ENCODE results near the gene PP2D1.
"Not testable (repeated sequence)": the region's sequence is repeated elsewhere in the genome, so short reads cannot be mapped to it uniquely, and the experiment has no call there.

PP2D1 gene

GRCh38 chr3:19959505-19959904, 52.6 kb downstream of the PP2D1 start:
- Mint-ChIP-seq H3K9me3 (no peaks in the 10 kb centered on the region), H3K27ac (no peak overlapping the region), H3K4me3 (no peak overlapping the region), H3K27me3 (no peaks in the 10 kb centered on the region), H3K4me1 (peaks cover 49% of the 10 kb centered on the region)
- no peak for ATAC-seq
- DNase-seq: no peak

DNA sequence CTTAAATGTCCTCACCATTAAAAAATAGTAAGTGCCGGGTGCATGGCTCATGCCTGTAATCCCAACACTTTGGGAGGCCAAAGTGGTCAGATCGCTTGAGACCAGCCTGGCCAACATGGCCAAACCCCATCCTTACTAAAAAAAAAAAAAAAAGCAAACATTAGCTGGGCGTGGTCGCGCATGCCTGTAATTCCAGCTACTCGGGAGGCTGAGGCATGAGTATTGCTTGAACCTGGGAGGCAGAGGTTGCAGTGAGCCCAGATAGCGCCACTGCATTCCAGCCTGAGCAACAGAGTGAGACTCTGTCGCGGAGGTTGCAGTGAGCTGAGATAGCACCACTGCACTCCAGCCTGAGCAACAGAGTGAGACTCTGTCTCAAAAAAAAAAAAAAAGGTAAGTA, 54.7 kb downstream of the PP2D1 start:
- ATAC-seq, DNase-seq, H3K27ac Mint-ChIP-seq, H3K9me3 Mint-ChIP-seq, H3K27me3 Mint-ChIP-seq, H3K4me3 Mint-ChIP-seq: not testable (repeated sequence)
- H3K4me1 Mint-ChIP-seq: peaks cover 48% of the 10 kb centered on the region

- no peak overlapping the region for H3K27ac Mint-ChIP-seq
- ATAC-seq: no peak
- peaks cover 42% of the 10 kb centered on the region for H3K4me1 Mint-ChIP-seq
- DNase-seq: no peak
- no peak overlapping the region for H3K4me3 Mint-ChIP-seq
- H3K9me3 Mint-ChIP-seq: no peaks in the 10 kb centered on the region
- no peaks in the 10 kb centered on the region for H3K27me3 Mint-ChIP-seq
These were observed 57.4 kb downstream of the PP2D1 start for GRCh38 chr3:19954676-19955075.

DNA sequence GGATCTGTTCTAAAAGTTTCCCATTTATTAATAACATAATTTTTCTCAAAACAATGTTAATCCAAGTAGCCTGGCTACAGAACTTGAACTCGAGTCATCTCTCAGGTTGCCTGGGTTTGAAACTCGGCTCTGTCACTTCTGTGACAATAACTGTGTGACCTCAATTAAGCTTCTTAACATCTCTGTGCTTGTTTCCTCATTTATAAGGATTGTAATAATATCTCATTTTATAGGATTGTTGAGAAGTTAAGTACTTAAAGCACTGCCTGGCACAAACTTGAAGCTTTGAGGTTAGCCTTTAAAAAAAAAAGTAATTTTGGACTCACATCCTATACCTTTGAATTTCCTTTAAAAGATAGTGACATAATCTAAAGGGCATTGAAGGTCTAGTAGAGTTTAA, 61.7 kb downstream of the PP2D1 start:
- Mint-ChIP-seq H3K27ac (no peak overlapping the region), H3K9me3 (no peaks in the 10 kb centered on the region), H3K4me1 (peaks cover 42% of the 10 kb centered on the region), H3K27me3 (no peaks in the 10 kb centered on the region), H3K4me3 (no peak overlapping the region)
- no peak for ATAC-seq
- DNase-seq: no peak

DNA sequence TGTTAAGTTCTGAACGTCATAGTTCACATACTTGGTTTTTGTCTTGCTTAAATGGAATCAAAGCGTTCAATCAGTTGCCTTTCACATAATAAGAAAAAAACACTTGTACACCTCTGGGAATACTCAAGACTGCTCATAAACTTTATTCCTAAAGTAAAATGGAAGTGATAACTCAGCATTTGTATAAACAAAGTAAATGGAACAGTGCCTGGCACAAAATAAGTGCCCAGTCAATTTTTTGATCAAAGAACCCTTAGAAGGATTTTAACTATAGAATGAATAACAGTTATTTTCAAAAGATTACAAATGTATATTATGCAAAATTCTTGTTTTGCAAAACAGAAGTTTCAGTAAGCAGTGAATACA, 63.9 kb downstream of the PP2D1 start:
- H3K4me3 Mint-ChIP-seq: peak overlapping the region; percentile 89
- H3K9me3 Mint-ChIP-seq: peaks cover 0 to 5% of the 10 kb centered on the region in 2 donors
- H3K27me3 Mint-ChIP-seq: no peaks in the 10 kb centered on the region
- peak overlapping the region; percentile 98 to 99 for H3K27ac Mint-ChIP-seq
- H3K4me1 Mint-ChIP-seq: peaks cover 35% of the 10 kb centered on the region
- ATAC-seq (no peak), DNase-seq (no peak)

- Mint-ChIP-seq H3K4me1 (peaks cover 35% of the 10 kb centered on the region), H3K27me3 (no peaks in the 10 kb centered on the region), H3K9me3 (peaks cover 0 to 5% of the 10 kb centered on the region in 2 donors), H3K4me3 (peak overlapping the region; percentile 89), H3K27ac (peak overlapping the region; percentile 98 to 99)
- ATAC-seq (peak; percentile 39), DNase-seq (peak; percentile 58 to 62)
These were observed 64.4 kb downstream of the PP2D1 start for GRCh38 chr3:19947549-19948225.

DNA sequence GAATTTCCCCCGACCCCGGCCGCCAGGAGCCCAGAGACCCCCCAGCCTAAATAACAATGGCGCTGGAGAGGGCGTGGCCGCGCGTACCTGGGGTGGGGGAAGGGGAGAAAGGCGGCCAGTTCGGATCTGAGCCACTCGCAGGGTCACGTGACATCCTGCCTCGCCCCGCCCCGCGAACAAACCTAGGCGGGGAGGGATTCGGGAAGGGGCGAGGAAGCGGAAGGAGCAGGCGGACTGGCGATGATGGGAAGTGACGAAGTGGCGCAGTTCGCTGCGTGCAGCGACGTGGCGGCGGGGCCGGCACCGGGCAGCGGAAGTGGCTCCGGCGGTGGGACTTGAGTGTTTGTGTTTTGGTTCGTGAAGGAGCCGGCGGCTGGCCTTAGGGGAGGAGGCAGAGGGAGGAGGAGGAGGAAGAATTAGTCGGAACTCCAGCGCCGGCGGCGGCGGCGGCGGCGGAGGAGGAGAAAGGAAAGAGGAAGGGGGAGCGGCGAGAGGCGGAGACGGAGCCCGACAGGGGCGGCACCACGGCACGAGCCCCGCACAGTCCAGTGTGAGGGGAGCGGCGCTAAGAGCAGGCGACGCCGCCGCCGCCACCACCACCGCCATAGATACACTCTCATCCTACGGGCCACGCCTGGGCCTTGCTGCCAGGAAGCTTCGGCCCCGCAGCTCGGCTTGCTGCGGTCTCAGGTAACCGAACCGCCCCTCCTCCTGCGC, 65.1 kb downstream of the PP2D1 start, which contains the start of gene RAB5A:
TSS of gene RAB5A (plus strand) at position 266 of the 717 bp plus-strand sequence. CDS start 3,802 bp downstream, outside the sequence.
- peak within 1 kb of the TSS; percentile 98 to 99 for H3K27ac Mint-ChIP-seq
- peaks cover 33% of the 10 kb centered on the region for H3K4me1 Mint-ChIP-seq
- H3K27me3 Mint-ChIP-seq: no peaks in the 10 kb centered on the region
- peak; percentile 96 to 98 for DNase-seq
- peak; percentile 94 for ATAC-seq
- peaks cover 0 to 5% of the 10 kb centered on the region in 2 donors for H3K9me3 Mint-ChIP-seq
- peak within 1 kb of the TSS; percentile 89 for H3K4me3 Mint-ChIP-seq

DNA sequence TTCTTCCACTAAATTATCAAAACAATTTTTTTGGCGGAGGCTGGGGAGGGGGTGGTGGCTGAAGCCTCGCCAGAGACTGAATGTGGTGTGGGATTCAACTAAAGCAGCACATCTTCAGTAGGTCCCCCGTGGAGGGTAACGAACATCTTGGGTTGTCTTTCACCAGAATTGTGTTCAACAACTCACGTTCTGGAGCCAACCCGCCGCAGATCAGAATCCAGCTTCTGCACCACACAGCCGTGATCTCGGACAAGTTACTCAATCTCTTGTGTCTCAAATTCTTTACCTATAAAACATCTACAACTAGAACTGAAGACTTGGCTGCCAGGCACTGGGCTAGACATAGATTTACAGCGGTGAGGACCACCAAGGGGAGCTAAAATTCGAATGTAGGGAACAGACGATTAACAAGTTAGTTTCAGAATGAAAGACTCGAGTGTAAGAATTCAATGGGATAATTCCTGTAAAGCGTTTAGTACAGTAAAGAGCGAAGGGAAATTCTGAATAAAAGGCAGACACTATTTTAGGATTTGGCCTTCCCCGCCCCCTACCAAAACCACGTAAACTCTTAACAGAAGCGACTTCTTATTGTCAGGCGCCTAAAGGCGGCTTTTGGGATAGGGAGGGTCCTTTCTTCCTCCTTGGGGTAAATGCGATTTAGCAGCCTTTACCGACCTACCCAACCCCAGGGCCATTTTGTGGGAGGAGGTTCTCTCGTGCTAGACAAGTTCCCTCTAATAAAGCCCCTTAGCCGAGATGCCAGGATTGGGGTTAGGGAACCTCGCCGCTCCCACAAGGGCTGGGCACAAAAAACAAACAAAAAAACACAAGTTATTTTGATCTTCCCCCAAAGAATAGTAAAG, 65.9 kb downstream of the PP2D1 start:
- Mint-ChIP-seq H3K4me3 (peak overlapping the region; percentile 89), H3K27me3 (no peaks in the 10 kb centered on the region), H3K4me1 (peaks cover 27% of the 10 kb centered on the region), H3K9me3 (peaks cover 0 to 5% of the 10 kb centered on the region in 2 donors), H3K27ac (peak overlapping the region; percentile 98 to 99)
- ATAC-seq: peak; percentile 5
- no peak for DNase-seq

GRCh38 chr3:19945534-19945933, 66.5 kb downstream of the PP2D1 start:
- Mint-ChIP-seq H3K4me1 (peaks cover 22% of the 10 kb centered on the region), H3K9me3 (peaks cover 0 to 5% of the 10 kb centered on the region in 2 donors), H3K27ac (peak overlapping the region in 1 of 2 donors; percentile 76), H3K4me3 (peak overlapping the region; percentile 89), H3K27me3 (no peaks in the 10 kb centered on the region)
- no peak for DNase-seq
- ATAC-seq: no peak

DNA sequence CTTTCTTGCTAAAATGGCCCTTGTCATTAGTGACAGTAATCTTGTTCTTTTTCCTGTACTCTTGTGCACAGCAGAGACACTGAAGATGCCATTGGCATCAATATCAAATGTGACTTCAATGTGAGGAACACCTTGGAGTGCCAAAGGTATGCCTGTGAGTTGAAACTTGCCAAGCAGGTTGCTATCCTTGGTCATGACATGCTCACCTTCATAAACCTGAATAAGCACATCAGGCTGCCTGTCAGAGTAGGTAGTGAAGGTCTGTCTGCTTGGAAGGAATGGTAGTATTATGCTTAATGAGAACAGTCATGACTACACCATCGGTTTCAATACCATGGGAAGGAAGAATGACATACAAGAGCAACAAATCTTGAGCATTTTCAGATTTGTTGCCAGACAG, 71.4 kb downstream of the PP2D1 start:
- DNase-seq: no peak
- H3K9me3 Mint-ChIP-seq: peaks cover 0 to 5% of the 10 kb centered on the region in 2 donors
- H3K4me3 Mint-ChIP-seq: no peak overlapping the region
- no peak for ATAC-seq
- H3K27ac Mint-ChIP-seq: no peak overlapping the region
- H3K4me1 Mint-ChIP-seq: peaks cover 10% of the 10 kb centered on the region
- H3K27me3 Mint-ChIP-seq: no peaks in the 10 kb centered on the region

GRCh38 chr3:19938295-19938627, 73.8 kb downstream of the PP2D1 start:
- H3K27me3 Mint-ChIP-seq: peaks cover 13% of the 10 kb centered on the region

DNA sequence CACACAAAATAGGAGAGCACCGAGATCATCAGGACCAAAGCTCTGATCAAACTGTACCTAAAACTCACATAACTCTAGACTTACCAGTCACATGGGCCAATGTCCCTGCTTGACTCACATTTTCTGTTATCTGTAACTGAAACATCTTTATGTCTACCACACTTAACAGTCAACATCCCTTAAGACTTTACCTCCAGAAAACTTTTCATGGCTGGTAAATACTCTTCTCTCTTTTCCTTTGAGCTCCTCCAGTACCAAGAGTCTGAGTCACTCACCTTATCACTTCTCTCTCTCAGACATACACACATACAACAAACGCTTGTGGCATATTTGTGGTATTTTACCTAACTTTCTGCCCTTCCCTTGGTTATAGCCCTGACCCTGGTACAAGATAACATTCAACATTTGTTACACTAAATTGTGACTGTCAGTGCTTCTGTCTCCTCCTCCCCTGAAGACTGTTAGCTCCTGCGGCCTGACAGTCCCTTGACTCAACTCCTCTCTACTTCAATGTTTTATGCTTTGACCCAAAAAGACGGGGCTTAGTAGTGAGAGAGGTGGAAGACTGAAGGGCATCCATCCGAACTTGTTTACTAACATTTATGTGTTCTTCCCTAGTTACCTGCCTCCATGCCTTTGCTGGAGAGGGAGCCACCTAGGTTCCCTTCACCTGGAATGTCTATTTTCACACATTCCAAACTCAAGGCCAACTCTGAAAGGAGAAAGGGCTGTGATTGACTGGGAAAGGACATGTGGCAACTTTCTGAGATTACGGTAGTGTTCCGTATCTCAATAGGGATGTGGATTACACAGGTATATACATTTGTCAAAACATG, 74.4 kb downstream of the PP2D1 start:
- Mint-ChIP-seq H3K27me3 (peaks cover 19% of the 10 kb centered on the region), H3K4me3 (peak overlapping the region in 1 of 2 donors; percentile 13), H3K4me1 (peaks cover 28% of the 10 kb centered on the region), H3K27ac (peak overlapping the region in 1 of 2 donors; percentile 29), H3K9me3 (no peaks in the 10 kb centered on the region)
- ATAC-seq: peak; percentile 94
- peak in 1 of 2 donors; percentile 29 for DNase-seq

More at GRCh38 chr3:19938295-19938627, 73.8 kb downstream of the PP2D1 start:
- no peak overlapping the region for H3K27ac Mint-ChIP-seq
- H3K4me3 Mint-ChIP-seq: no peak overlapping the region
- no peaks in the 10 kb centered on the region for H3K9me3 Mint-ChIP-seq
- no peak for ATAC-seq
- peaks cover 22% of the 10 kb centered on the region for H3K4me1 Mint-ChIP-seq
- DNase-seq: no peak

All from stimulated activated naive CD8-positive, alpha-beta T cell treated with anti-CD3 and anti-CD28 coated beads, Interleukin-15, amount 100 ng/mL, for 72 hours (primary cell).